ENCODE measurements around the gene DNAH14.
A peak's percentile ranks its signal among the peaks of the same experiment; 100 is the strongest.

- TF ChIP-seq POLR2AphosphoS5 (IDR thresholded peaks at IDR 0.05; ENCODE audit: low read depth, low read length), result no peak
- peak; percentile 50 for TF ChIP-seq CTCF (IDR thresholded peaks at IDR 0.05)
- TF ChIP-seq REST (IDR thresholded peaks at IDR 0.05; ENCODE audit: insufficient read depth in 1 of 2, low read depth in 2 of 2, low read length in 1 of 2), result no peak
- no peak for TF ChIP-seq SIN3A (IDR thresholded peaks at IDR 0.05; ENCODE audit: borderline replicate concordance, insufficient read depth, low read depth, low read length)
These were observed 34.6 kb upstream of the DNAH14 start for GRCh38 chr1:224894915-224895314.

Data from Panc1 (cell line).